ENCODE results near the gene KPNA2.
"Not testable (repeated sequence)": the region's sequence is repeated elsewhere in the genome, so short reads cannot be mapped to it uniquely, and the experiment has no call there.

Gene KPNA2

GRCh38 chr17:68020409-68020756 lies 15.2 kb upstream of the KPNA2 start:
- DNase-seq (ENCODE audit: low spot score), result no peak

DNA sequence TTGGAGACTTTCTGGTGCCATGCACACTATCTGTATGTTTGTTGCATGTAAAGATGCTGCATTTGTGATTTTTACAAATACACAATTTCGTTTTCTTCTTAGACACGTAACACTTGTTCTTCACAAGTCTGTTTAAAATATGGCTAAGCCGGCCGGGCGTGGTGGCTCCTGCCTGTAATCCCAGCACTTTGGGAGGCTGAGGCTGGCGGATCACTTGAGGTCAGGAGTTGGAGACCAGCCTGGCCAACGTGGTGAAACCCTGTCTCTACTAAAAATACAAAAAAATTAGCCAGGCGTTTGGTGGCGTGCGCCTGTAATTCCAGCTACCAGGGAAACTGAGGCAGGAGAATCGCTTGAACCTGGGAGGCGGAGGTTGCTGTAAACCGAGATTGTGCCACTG lies 14.7 kb upstream of the KPNA2 start:
- DNase-seq (ENCODE audit: low spot score), result not testable (repeated sequence)

DNA sequence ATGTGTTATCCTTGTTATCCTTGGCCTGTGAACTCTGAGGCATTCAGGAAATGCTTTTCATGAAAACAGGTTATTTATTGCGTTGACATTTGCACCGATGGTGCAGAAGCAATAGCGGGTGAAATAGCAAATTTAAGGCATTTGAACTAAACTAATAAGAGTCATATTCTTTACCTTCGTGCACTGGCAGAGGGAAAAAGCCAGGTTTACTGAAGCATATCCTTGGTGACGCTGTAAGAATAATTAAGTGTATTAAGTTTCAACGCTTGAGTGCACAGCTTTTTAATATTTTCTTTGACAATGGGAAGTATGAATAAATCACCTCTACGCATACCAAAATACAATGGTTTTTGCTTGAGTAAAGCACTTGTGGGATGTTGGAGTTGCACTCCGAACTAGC lies 13.6 kb upstream of the KPNA2 start:
- no peak for DNase-seq (ENCODE audit: low spot score)

DNA sequence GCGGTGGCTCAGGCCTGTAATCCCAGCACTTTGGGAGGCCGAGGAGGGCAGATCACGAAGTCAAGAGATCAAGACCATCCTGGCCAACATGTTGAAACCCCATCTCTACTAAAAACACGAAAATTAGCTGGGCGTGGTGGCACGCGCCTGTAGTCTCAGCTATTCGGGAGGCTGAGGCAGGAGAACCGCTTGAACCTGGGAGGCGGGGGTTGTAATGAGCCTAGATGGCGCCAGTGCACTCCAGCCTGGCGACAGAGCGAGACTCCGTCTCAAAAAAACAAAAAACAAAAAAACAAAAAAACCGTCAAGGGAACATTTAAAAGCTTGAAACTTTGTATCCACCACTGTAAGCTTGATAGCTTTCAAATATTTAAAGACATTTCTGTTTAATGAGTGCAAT lies 13.0 kb upstream of the KPNA2 start:
- DNase-seq (ENCODE audit: low spot score), result not testable (repeated sequence)

GRCh38 chr17:68029512-68030215 lies 5.9 kb upstream of the KPNA2 start:
- no peak for DNase-seq (ENCODE audit: low spot score)

- no peak for DNase-seq (ENCODE audit: low spot score)
These were observed 1.7 kb upstream of the KPNA2 start for GRCh38 chr17:68033636-68034451.

GRCh38 chr17:68034452-68034776 lies 1.1 kb upstream of the KPNA2 start:
- no peak for DNase-seq (ENCODE audit: low spot score)

- DNase-seq (ENCODE audit: low spot score), result no peak
These were observed 408 bp upstream of the KPNA2 start for GRCh38 chr17:68035131-68035522.

GRCh38 chr17:68036304-68037147 lies 991 bp downstream of the KPNA2 start:
- DNase-seq (ENCODE audit: low spot score), result peak; percentile 48

DNA sequence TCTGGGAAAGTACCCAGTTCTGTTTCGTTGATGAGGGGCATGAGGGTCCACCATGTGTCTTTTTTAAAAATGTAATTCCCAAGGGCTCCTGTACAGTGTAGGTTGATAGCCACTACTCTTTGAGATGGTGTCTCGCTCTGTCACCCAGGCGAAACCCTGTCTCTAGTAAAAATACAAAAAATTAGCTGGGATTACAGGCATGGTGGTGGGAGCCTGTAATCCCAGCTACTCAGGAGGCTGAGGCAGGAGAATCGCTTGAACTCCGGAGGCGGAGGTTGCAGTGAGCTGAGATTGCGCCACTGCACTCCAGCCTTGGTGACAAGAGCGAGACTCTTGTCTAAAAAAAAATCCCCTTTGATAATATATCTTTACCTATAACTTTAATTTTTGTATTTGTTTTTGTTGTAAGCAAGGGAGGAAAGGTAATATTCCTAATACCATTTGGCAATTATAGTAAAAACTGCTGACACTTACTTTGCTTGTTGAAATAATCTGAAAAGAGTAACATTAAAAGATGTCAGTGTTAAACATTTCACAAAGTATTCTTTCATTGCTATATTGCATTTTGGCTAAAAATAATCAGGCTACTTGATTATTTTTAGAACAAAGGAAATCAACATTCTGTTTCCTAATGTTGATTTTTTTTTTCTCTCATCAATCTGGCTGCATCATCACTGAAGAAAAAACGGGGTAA lies 11.8 kb downstream of the KPNA2 start:
- no peak for DNase-seq (ENCODE audit: low spot score)

GRCh38 chr17:68047890-68048542 lies 12.5 kb downstream of the KPNA2 start:
- DNase-seq (ENCODE audit: low spot score), result not testable (repeated sequence)

DNA sequence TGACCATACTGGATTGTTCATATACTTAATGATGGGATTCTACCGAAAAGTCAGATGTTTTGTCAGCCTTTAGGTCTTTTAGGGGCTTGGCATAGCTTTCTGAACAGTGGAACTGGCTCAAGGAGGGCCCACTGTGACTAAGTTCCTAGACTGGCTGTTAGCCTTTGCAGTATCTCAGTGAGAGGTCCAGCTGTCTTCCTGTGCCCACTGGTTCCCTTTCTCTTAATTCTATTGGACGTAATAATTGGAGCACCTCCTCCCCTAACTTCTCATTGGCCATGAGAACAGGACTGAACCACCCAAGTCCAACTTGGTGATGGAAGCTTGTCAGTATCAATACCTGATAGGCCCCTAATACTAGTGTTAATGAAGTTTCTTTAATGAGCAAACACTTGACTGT lies 13.5 kb downstream of the KPNA2 start:
- DNase-seq (ENCODE audit: low spot score), result no peak

GRCh38 chr17:68049812-68050437 lies 14.4 kb downstream of the KPNA2 start:
- not testable (repeated sequence) for DNase-seq (ENCODE audit: low spot score)

DNA sequence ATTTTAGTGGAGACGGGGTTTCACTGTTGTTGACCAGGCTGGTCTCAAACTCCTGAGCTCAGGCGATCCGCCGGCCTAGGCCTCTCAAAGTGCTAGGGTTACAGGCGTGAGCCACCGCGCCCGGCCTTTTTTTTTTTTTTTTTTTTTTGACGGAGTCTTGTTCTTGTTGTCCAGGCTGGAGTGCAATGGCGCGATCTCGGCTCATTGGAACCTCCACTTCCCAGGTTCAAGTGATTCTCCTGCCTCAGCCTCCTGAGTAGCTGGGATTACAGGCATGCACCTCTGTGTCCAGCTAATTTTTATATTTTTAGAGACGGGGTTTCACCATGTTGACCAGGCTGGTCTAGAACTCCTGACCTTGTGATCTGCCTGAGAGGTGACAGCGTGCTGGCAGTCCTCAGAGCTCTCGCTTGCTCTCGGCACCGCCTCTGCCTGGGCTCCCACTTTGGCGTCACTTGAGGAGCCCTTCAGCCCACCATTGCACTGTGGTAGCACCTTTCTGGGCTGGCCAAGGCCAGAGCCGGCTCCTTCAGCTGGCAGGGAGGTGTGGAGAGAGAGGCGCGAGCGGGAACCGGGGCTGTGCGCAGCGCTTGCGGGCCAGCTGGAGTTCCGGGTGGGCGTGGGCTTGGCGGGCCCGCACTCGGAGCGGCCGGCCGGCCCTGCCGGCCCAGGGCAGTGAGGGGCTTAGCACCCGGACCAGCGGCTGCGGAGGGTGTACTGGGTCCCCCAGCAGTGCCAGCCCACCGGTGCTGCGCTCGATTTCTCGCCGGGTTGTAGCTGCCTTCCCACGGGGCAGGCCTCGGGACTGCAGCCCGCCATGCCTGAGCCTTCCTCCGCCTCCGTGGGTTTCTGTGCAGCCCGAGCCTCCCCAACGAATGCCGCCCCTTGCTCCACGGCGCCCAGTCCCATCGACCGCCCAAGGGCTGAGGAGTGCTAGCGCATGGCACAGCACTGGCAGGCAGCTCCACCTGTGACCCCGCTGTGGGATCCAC lies 16.1 kb downstream of the KPNA2 start:
- not testable (repeated sequence) for DNase-seq (ENCODE audit: low spot score)

GRCh38 chr17:68052810-68053209 lies 17.3 kb downstream of the KPNA2 start:
- no peak for DNase-seq (ENCODE audit: low spot score)

DNA sequence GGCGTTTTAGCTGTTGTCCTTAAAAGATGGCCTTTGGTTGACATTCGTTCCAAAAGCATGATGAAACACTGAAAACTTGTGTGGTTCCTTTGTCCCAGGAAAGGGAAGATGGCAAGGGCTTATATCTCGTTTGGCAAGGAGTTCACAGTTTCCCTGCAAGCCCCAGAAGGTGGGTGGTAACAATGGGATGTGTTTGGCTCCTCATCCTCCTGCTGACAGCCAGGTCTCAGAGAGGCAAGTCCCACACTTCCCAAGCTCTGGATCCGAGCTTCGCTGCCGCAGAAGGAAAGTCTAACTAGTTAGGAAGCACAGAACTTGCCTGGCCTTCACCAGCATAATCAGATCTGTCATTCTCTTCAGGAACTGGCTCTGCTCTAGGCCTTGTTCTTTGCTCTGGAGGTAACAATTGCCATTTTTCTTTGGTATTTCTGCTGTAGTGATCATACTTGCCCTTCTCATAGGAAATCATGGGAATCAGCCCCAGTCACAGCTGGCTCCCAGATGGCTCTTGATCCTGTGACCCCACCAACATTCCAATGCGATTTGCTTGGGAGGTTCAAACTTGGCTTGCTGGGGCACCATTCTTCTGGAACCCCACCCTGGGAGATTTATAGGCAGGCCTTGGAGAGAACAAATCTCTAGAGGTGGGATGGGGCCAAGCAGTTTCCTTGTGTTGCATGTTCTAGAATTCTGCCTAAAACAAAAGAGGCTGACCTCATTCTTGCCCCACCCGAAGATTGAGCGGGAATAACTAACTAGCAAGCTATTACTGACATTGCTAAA lies 17.9 kb downstream of the KPNA2 start:
- DNase-seq (ENCODE audit: low spot score), result no peak

DNA sequence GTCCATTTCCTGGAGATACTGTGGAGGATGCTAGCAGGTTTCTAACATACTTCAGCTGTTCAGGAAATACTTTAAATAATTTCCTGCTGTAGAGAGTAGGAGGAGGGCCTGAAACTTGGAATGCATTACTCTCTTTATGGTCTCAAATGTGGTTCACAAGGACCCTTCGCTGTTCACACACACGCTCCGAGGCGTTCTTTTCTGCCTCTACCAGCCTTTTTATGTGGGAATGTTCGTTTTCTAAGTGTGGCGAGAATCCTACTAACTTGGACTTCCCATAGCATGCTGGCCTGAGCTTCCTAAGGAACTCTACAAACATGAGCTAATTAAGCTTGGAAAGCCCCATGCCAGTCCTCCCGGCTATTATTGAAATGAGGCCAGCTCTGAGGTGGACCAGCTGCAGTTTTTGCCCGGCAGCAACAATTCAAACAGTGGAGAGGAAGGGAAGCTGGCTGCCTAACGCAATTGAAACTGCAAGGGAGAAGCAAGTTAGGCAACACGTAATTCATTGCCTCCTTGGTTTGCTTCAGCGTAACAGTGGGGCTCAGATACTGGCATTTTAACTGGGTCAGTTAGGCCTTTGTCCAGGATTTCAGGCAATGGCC lies 18.9 kb downstream of the KPNA2 start:
- DNase-seq (ENCODE audit: low spot score), result no peak

- peak; percentile 6 for DNase-seq (ENCODE audit: low spot score)
These were observed 22.0 kb downstream of the KPNA2 start for GRCh38 chr17:68057531-68057952.

DNA sequence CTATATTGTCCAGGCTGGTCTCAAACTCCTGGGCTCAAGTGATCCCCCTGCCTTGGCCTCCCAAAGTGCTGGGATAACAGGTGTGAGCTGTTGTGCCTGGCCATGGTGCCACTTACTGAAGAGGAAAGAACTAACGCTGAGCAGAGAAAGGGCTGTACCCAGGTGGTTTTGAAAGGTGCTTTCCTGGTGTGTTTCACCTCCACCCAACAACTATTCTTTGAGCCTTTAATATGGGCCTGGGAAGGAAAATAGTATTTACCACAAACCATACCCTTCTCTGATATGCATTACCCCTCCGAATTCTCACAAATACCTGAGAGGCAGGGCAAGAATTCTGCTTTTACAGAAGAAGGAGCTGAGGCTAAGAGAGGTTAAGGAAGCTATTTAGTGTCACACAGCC lies 24.8 kb downstream of the KPNA2 start:
- no peak for DNase-seq (ENCODE audit: low spot score)
